IPS-NIHi7 (cell line): ENCODE results near the gene RGN.
A peak's percentile ranks its signal among the peaks of the same experiment; 100 is the strongest.
"Not testable (repeated sequence)": the region's sequence is repeated elsewhere in the genome, so short reads cannot be mapped to it uniquely, and the experiment has no call there.

ENCODE experiments used
- DNase-seq: peaks from one replicate; pipeline ENCODE4 v3.0.0; 2012; ENCODE audit warnings: mixed read lengths; ENCODE audit errors: extremely low spot score

Gene RGN

DNA sequence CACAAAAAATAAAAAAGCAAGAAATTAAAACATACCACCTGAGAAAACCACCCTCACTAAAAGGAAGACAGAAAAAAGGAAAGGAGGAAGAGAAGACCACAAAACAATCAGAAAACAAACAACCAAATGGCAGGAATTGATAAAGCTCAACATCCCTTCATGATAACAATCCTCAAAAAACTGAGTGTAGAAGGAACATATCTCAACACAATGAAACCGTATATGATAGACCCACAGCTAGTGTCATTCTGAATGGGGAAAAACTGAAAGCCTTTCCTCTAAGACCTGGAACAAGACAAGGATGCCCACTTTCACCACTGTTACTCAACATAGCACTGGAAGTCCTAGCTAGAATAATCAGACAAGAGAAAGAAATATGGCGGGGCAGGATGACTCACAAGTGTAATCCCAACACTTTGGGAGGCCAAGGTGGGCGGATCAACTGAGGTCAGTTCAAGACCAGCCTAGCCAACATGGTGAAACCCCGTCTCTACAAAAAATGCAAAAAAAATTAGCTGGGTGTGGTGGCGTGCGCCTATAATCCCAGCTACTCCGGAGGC lies 38.4 kb downstream of the RGN start:
- DNase-seq = not testable (repeated sequence)

DNA sequence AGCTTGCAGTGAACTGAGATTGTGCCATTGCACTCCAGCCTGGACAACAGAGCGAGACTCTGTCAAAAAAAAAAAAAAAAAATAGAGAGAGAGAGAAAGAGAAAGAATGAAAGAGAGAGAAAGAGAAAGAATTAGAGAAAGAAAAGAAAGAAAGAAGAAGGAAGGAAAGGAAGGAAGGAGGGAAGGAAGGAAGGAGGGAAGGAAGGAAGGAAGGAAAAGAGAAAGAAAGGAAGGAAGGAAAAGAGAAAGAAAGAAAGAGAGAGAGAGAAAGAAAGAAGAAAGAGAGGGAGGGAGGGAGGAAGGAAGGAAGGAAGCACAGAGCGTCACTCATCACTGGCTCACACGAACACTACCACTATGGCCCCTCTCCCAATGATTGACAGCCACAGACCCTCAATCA lies 46.2 kb downstream of the RGN start:
- DNase-seq = not testable (repeated sequence)

DNA sequence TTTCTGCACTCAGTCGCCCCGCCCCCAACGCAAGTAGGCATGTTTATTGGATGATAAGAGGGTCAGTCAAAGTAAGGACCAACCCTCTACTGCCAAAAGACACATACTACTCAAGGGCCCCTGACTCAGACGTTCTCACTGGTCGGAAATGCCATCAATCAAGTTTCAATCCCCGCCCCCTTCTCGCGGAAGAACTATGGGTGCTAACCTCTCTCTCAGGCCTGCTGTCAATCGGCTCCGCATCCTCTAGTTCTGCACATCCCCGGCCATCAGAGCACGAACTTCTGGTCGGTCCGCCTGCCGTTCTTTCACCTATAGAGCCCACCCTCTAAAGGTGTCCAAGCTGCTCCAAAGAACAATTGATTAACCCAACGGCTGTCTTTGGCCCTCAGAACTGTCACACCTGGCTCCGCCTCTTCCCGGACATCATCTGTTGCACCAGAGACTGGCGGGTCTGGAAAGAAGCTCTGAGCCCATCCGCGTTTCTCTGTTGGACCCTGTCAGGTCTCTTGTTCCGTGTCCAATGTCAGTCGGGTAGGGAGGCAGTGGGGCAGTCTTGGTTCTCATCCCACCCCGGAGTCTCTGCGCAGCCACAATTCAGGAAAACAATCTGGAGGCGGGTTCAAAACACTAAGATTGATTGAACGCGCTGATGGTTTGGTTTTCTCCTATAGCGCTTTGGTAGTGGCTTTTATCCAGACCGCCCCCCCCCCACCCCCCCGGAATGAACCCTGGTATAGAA lies 51.1 kb downstream of the RGN start:
- peak; percentile 96 for DNase-seq

DNA sequence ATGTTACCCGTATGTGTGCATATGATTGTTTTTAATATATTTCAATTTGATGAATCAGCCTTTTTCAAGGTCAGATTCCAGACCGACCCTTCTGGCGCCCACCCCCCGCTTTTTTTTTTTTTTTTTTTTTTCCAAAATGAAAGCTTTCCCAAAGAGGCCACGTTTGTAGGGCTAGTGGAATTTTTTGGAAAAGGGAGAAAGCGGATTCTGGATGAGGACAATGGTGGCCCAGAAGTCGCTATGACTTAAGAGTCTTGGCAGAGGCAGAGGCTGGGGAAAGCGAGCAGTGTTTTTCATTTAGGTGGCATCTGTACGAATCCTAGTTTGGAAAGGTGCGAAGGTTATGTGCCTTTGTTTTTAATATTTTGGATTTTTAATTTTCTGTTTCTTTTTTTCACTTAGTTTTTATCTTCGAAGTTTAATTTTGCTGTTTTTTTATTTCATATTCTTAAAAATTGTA lies 51.7 kb downstream of the RGN start:
- no peak for DNase-seq

DNA sequence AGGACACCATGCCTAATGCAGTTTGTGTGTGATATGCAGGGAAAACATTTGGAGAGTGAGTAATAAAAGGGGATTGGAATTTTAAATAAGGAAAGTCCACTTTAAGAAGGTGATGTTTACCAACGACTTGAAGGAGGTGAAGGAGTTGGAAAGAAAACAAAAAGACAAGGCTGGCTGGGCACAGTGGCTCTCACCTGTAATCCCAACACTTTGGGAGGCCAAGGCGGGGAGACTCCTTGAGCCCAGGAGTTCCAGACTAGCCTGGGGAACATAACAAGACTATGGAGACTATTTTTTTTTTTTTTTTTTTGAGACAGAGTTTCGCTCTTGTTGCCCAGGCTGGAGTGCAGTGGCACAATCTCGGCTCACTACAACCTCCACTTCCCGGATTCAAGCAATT lies 55.2 kb downstream of the RGN start:
- DNase-seq = no peak

DNA sequence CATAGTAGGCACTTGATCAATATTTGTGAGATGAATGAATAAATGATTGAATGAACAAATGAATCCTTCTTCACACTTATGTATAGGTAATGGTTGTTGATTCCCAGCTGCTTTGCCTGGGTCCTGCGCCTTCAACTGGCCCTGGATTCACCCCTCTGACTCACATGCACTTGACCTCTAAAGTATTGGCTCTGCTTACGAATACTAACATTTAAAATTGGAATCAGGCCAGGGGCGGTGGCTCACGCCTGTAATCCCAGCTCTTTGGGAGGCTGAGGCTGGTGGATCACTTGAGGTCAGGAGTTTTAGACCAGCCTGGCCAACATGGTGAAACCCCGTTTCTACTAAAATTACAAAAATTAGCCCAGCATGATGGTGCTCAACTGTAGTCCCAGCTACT lies 57.4 kb downstream of the RGN start:
- not testable (repeated sequence) for DNase-seq

DNA sequence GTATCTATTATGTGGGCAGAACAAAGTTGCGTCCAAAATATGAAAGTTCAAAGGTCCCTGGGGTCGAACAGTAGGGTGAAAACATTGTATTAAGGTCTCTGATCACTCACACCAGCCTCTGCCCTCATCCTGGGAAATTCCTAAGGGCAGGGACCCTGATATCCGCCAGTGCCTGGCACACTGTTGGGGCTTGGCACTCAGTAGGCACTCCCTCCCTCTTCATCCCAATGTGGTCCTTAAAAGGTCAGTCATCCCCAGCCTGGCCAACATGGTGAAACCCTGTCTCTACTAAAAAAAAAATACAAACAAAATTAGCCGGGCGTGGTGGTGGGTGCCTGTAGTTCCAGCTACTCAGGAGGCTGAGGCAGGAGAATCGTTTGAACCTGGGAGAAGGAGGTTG lies 59.9 kb downstream of the RGN start:
- no peak for DNase-seq
